Right atrium auricular region (tissue), 2 donors: ENCODE measurements around the gene SNTN. TPM values are rescaled to one million over a fixed set of nuclear protein-coding genes. Genes with fewer than 3 reads are reported as not detected.

Experiments
- DNase-seq: peaks from one replicate; pipeline ENCODE4 v3.0.0-alpha.2; 2019; ENCODE audit warnings: low spot score
- H3K27ac ChIP-seq, 2 donors: fragments of 200-600 bp; sonication (generic); 1 replicate in 1 of 2; 2 replicates in 1 of 2; pipeline ENCODE4 v1.5.1; 2016 to 2019
- H3K27me3 ChIP-seq, 2 donors: fragments of 200-600 bp; sonication (generic); one replicate each; pipeline versions ENCODE4 v1.5.1 to v1.6.0; 2017 to 2019
- H3K36me3 ChIP-seq: fragments of 200-600 bp; sonication (generic); one replicate; pipeline ENCODE4 v1.5.1; 2016
- H3K4me1 ChIP-seq, 2 donors: fragments of 200-600 bp; sonication (generic); one replicate each; pipeline versions ENCODE4 v1.5.1 to v1.6.0; 2017 to 2019
- H3K4me3 ChIP-seq, 2 donors: fragments of 200-600 bp; sonication (generic); 1 replicate in 1 of 2; 2 replicates in 1 of 2; pipeline ENCODE4 v1.5.1; 2017 to 2019; ENCODE audit warnings: mild to moderate bottlenecking in 1 of 2, moderate library complexity in 1 of 2
- H3K9me3 ChIP-seq, 2 donors: fragments of 200-600 bp; sonication (generic); one replicate each; pipeline ENCODE4 v1.5.1; 2019
- total RNA-seq, 2 donors: library from RNA; depleted of rRNA; stranded (reverse); fragments of >200 nt; gene quantifications; one replicate each; pipeline ENCODE4 v1.1.0, GENCODE V29; 2016
- TF ChIP-seq, protein P1 (sequence below), 2 donors: fragments of 200-600 bp; sonication (generic); IDR thresholded peaks; one replicate each; pipeline ENCODE4 v1.5.1; 2019; ENCODE audit warnings: antibody characterized with exemption in 2 of 2

The SNTN gene
- total RNA-seq, 2 donors from 2014 or later, result not detected

DNA sequence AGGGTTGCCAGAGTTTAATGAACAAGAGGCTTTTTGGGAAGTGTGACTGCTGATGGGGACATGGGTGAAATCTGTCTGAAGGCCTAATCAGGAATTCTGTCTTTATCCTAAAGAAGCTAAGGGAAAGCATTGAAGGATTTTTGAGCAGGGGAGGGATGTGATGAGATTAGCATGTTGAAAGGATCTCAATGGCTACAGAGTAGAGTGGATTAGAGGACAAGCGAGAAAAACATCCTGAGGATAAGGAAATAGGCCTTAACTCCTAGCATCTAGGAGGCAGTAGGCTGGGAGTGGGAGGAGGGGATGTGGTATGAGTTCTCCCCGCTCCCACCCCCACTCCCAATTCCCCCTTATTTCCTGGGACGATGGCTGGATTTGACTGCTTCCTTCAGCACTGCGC lies 35.1 kb upstream of the SNTN start:
- H3K9me3 ChIP-seq, result no peaks in the 10 kb centered on the region
- H3K27ac ChIP-seq, result no peak overlapping the region
- TF ChIP-seq, protein P1, sequence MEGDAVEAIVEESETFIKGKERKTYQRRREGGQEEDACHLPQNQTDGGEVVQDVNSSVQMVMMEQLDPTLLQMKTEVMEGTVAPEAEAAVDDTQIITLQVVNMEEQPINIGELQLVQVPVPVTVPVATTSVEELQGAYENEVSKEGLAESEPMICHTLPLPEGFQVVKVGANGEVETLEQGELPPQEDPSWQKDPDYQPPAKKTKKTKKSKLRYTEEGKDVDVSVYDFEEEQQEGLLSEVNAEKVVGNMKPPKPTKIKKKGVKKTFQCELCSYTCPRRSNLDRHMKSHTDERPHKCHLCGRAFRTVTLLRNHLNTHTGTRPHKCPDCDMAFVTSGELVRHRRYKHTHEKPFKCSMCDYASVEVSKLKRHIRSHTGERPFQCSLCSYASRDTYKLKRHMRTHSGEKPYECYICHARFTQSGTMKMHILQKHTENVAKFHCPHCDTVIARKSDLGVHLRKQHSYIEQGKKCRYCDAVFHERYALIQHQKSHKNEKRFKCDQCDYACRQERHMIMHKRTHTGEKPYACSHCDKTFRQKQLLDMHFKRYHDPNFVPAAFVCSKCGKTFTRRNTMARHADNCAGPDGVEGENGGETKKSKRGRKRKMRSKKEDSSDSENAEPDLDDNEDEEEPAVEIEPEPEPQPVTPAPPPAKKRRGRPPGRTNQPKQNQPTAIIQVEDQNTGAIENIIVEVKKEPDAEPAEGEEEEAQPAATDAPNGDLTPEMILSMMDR (IDR thresholded peaks at IDR 0.05), result no peak
- H3K4me1 ChIP-seq, result no peaks in the 10 kb centered on the region
- H3K36me3 ChIP-seq, result no peaks in the 10 kb centered on the region
- DNase-seq, result no peak
- no peak overlapping the region for H3K4me3 ChIP-seq
- no peaks in the 10 kb centered on the region for H3K27me3 ChIP-seq

DNA sequence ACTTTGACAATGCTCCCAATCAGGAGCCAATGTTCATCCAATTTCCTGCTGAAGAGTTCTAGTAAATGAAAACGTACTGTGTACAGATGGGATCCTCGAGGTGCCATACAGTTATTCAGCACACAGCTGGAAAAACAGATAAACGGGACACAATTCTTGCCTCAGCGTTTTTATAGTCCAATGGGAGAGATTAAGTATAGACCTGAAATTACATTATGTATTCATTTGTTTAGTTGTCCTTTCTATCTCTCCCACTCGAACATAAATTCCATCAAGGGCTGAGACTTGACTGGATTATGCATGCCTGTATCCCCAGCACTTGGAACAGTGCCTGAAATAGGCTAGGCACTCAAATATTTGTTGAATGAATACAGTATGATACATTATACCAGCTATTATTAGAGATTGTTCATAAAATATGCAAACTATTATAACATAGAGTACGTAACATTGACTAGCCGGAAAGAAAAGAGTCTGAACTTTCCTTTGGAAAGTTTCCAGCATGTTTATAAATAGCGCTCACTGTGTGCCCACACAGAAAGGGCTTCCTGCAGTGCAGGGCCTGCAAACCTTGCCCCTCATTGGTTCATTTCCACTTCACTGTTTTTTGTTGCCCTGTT lies 27.4 kb upstream of the SNTN start:
- H3K4me3 ChIP-seq, result no peak overlapping the region
- H3K27ac ChIP-seq, result no peak overlapping the region
- no peak for DNase-seq
- H3K9me3 ChIP-seq, result no peaks in the 10 kb centered on the region
- H3K36me3 ChIP-seq, result no peaks in the 10 kb centered on the region
- TF ChIP-seq, protein P1 (IDR thresholded peaks at IDR 0.05), result no peak
- no peaks in the 10 kb centered on the region for H3K27me3 ChIP-seq
- peaks cover 0 to 5% of the 10 kb centered on the region in 2 donors for H3K4me1 ChIP-seq

DNA sequence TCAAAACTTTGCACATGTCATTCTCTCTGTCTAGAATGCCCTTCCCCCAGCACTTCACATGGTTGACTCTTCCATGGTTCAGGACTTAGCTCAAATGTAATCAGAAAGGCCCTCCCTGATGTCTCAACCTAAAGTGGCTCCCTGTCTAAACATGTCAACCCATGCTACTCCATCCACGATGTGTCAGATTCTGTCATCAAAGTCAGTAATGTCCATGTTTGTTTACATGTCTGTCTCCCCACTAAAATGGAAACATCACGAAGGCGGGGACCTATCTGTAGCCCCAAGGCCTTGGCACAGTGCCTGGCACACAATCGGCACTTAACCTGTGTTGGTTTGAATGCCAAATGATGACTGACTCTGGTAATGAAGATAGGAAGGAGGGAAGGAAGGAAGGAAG lies 20.8 kb upstream of the SNTN start:
- no peaks in the 10 kb centered on the region for H3K36me3 ChIP-seq
- no peaks in the 10 kb centered on the region for H3K9me3 ChIP-seq
- no peak overlapping the region for H3K27ac ChIP-seq
- TF ChIP-seq, protein P1 (IDR thresholded peaks at IDR 0.05), result no peak
- no peaks in the 10 kb centered on the region for H3K27me3 ChIP-seq
- H3K4me1 ChIP-seq, result no peaks in the 10 kb centered on the region
- H3K4me3 ChIP-seq, result no peak overlapping the region
- DNase-seq, result no peak

DNA sequence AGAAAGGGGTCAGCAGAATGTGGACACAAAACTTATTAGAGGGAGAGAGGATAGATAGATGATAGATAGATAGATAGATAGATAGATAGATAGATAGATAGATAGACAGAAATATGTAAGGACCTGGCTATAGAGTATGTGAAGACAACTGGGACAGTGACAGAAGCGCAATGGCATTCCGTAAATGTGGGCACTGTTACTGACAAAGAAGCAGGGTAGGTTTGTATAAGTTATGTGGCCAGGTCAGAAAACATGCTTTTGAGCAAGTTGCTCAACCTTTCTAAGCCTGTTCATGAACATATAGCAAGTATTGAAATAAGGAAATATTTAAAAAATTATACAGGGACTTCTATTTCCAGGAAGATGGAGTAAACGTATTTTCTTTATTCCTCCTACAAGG lies 17.3 kb upstream of the SNTN start:
- Histone ChIP-seq H3K9me3 (no peaks in the 10 kb centered on the region), H3K27me3 (no peaks in the 10 kb centered on the region), H3K4me1 (no peaks in the 10 kb centered on the region), H3K27ac (no peak overlapping the region), H3K4me3 (no peak overlapping the region), H3K36me3 (no peaks in the 10 kb centered on the region)
- TF ChIP-seq, protein P1 (IDR thresholded peaks at IDR 0.05), result no peak
- DNase-seq, result no peak

DNA sequence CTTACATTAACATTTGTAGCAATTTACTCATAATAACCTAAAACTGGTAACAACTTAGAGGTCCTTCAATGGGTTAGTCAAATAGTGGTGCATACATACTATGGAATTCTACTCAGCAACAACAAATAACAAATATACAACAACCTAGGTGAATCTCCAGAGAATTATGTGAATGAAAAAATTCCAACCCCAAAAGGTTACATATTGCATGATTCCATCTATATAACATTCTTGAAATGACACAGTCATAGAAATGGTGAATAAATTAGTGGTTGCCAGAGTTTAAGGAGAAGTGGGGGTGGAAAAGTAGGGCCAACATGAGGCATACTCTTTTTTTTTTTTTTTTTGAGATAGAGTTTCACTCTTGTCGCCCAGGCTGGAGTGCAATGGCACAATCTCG lies 12.7 kb upstream of the SNTN start:
- H3K27ac ChIP-seq, result no peak overlapping the region
- H3K9me3 ChIP-seq, result peaks cover 0 to 6% of the 10 kb centered on the region in 2 donors
- no peak overlapping the region for H3K4me3 ChIP-seq
- H3K27me3 ChIP-seq, result no peaks in the 10 kb centered on the region
- H3K4me1 ChIP-seq, result no peaks in the 10 kb centered on the region
- H3K36me3 ChIP-seq, result no peaks in the 10 kb centered on the region
- TF ChIP-seq, protein P1 (IDR thresholded peaks at IDR 0.05), result no peak
- no peak for DNase-seq

DNA sequence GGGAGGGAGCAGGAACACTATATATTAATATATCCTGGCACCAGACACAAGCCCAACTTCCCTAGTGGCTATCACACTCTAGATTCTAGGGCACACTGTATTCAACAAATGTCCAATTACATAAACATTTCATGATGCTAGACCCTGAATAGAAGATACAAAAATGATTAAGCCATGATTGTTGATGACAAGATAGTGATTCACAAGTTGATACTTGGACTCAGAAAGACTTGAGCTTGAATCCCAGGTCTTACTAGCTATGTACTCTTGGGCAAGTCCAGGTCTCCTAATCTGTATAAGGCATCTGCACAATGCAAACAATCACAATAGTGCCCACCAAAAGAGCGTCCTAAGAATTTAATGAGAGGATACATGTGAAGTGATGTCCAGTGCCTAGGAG lies 10.0 kb upstream of the SNTN start:
- TF ChIP-seq, protein P1 (IDR thresholded peaks at IDR 0.05), result no peak
- Histone ChIP-seq H3K9me3 (peaks cover 0 to 7% of the 10 kb centered on the region in 2 donors), H3K36me3 (no peaks in the 10 kb centered on the region), H3K27ac (no peak overlapping the region), H3K4me3 (no peak overlapping the region), H3K27me3 (no peaks in the 10 kb centered on the region), H3K4me1 (no peaks in the 10 kb centered on the region)
- DNase-seq, result no peak
